Suppressor macrophage treated with lipopolysaccharide for 4 hours (primary cell): ENCODE data around the gene HECTD4.

Source experiments
- DNase-seq: peaks from one replicate; pipeline ENCODE4 v3.0.0-alpha.2; 2020

The HECTD4 gene

GRCh38 chr12:112151766-112152541 is 230.3 kb downstream of the HECTD4 start:
- no peak for DNase-seq

- DNase-seq: peak; percentile 17
These were observed 232.6 kb downstream of the HECTD4 start for GRCh38 chr12:112149596-112149995.

- no peak for DNase-seq
These were observed 234.2 kb downstream of the HECTD4 start for GRCh38 chr12:112148031-112148513.

GRCh38 chr12:112146123-112146522 is 236.1 kb downstream of the HECTD4 start:
- DNase-seq: no peak

- peak; percentile 76 for DNase-seq
These were observed 241.5 kb downstream of the HECTD4 start for GRCh38 chr12:112140728-112141127.

GRCh38 chr12:112134731-112135130 is 247.5 kb downstream of the HECTD4 start:
- DNase-seq: no peak

GRCh38 chr12:112133418-112133817 is 248.8 kb downstream of the HECTD4 start:
- DNase-seq: no peak

- no peak for DNase-seq
These were observed 250.5 kb downstream of the HECTD4 start for GRCh38 chr12:112131686-112132085.

- DNase-seq: peak; percentile 89
These were observed 251.7 kb downstream of the HECTD4 start for GRCh38 chr12:112130441-112130998.

- peak; percentile 81 for DNase-seq
These were observed 255.3 kb downstream of the HECTD4 start for GRCh38 chr12:112126911-112127310.

GRCh38 chr12:112126000-112126438 is 256.2 kb downstream of the HECTD4 start:
- peak; percentile 20 for DNase-seq

GRCh38 chr12:112125250-112125999 is 256.8 kb downstream of the HECTD4 start, which contains the start of gene TRAFD1:
Gene TRAFD1, plus strand, starts transcription at chr12:112125560. Its CDS starts 4,963 bp downstream, at chr12:112130523.
- DNase-seq: peak; percentile 99

- no peak for DNase-seq
These were observed 257.3 kb downstream of the HECTD4 start for GRCh38 chr12:112124918-112125249.

GRCh38 chr12:112122823-112123690 is 259.2 kb downstream of the HECTD4 start:
- no peak for DNase-seq

- no peak for DNase-seq
These were observed 260.3 kb downstream of the HECTD4 start for GRCh38 chr12:112121780-112122565.

GRCh38 chr12:112117685-112118084 is 264.5 kb downstream of the HECTD4 start:
- no peak for DNase-seq

- DNase-seq: peak; percentile 72
These were observed 265.8 kb downstream of the HECTD4 start for GRCh38 chr12:112116232-112117060.

GRCh38 chr12:112115259-112116045 is 266.8 kb downstream of the HECTD4 start:
- DNase-seq: no peak

- DNase-seq: no peak
These were observed 269.7 kb downstream of the HECTD4 start for GRCh38 chr12:112112409-112113133.
